ENCODE measurements around the gene PXK. TPM values are rescaled to one million over a fixed set of nuclear protein-coding genes. Genes with fewer than 3 reads are reported as not detected.

PXK gene
- total RNA-seq, 1 donor from 2014 or later, result 14.3 TPM

DNA sequence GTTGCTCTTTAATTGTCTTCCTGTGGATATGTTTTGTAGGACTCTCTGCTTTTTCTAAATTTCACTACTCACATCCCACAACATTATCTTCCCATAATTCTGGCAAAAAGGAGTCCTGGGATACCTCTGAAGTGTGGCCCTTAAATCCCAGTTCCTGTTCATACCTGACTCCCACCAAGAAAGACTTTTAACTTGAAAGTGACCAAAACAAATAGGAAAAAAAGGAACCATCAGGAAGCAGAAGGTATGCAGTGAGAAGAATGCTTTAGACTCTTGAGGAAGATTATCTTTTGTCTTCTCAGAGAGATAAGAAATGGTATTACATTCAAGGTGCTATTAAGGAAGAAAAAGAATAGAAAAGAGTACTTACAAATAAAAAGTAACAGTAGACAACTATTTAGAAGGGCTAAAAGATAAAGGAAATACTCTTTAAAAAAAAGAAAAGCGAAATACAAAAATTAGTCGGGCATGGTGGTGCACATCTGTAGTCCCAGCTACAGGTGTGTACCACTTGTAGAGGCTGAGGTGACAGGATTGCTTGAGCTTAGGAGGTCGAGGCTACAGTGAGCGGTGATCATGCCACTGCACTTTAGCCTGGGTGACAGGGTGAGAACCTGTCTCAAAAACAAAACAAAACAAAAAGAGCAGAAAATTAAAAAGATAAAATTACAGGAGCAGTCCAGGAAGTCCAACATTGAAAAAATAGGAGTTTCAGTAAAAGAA, 46.8 kb downstream of the PXK start:
- H3K9me3 ChIP-seq (ENCODE audit: low read depth), result no peaks in the 10 kb centered on the region
- no peaks in the 10 kb centered on the region for H3K79me2 ChIP-seq (ENCODE audit: low read depth)
- no peak overlapping the region for H3K4me3 ChIP-seq
- peaks cover 10% of the 10 kb centered on the region for H3K4me1 ChIP-seq
- H3F3A ChIP-seq (ENCODE audit: low read depth), result peaks cover 8% of the 10 kb centered on the region
- no peaks in the 10 kb centered on the region for H3K27me3 ChIP-seq
- Mint-ChIP-seq H3K27ac (no peak overlapping the region), H3K4me3 (no peak overlapping the region), H3K4me1 (peaks cover 15% of the 10 kb centered on the region), H3K36me3 (no peaks in the 10 kb centered on the region), H3K9me3 (no peaks in the 10 kb centered on the region), H3K27me3 (ENCODE audit: insufficient read depth, low read depth) (no peaks in the 10 kb centered on the region)
- H2AFZ ChIP-seq (replicated peaks), result no peak overlapping the region
- no peak overlapping the region for H3K9ac ChIP-seq
- no peak for DNase-seq (ENCODE audit: low spot score)
- H4K20me1 ChIP-seq (ENCODE audit: low read depth), result no peaks in the 10 kb centered on the region
- TF ChIP-seq, protein P1, sequence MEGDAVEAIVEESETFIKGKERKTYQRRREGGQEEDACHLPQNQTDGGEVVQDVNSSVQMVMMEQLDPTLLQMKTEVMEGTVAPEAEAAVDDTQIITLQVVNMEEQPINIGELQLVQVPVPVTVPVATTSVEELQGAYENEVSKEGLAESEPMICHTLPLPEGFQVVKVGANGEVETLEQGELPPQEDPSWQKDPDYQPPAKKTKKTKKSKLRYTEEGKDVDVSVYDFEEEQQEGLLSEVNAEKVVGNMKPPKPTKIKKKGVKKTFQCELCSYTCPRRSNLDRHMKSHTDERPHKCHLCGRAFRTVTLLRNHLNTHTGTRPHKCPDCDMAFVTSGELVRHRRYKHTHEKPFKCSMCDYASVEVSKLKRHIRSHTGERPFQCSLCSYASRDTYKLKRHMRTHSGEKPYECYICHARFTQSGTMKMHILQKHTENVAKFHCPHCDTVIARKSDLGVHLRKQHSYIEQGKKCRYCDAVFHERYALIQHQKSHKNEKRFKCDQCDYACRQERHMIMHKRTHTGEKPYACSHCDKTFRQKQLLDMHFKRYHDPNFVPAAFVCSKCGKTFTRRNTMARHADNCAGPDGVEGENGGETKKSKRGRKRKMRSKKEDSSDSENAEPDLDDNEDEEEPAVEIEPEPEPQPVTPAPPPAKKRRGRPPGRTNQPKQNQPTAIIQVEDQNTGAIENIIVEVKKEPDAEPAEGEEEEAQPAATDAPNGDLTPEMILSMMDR (IDR thresholded peaks at IDR 0.05), result no peak
- no peak for TF ChIP-seq EZH2 (IDR thresholded peaks at IDR 0.05)
- TF ChIP-seq EZH2phosphoT487 (IDR thresholded peaks at IDR 0.05), result no peak
- no peak overlapping the region for H3K27ac ChIP-seq
- no peaks in the 10 kb centered on the region for H3K36me3 ChIP-seq
- H3K4me2 ChIP-seq, result peak overlapping the region; percentile 9

DNA sequence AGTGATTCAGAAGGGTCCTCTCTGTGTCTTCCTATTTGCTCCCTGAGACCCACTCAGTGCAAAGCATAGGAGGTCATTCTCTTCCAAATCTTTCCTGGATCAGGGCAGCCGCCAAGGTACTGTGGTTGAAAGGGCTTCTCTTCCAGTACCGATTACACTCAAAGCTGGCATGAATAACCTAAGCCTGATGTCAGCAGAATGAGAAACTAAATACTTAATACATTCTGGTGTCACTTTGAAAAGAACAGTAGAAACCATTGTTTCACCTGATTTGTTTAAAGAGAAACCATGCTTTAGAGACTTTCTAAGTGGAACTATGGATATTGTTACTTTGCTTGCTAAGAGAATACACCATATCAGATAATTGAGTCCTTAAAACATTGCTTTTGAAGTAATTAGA, 50.8 kb downstream of the PXK start:
- H3K27me3 ChIP-seq, result no peaks in the 10 kb centered on the region
- no peaks in the 10 kb centered on the region for H3K9me3 ChIP-seq (ENCODE audit: low read depth)
- no peak for DNase-seq (ENCODE audit: low spot score)
- Mint-ChIP-seq H3K4me1 (peaks cover 23% of the 10 kb centered on the region), H3K27me3 (ENCODE audit: insufficient read depth, low read depth) (no peaks in the 10 kb centered on the region), H3K27ac (no peak overlapping the region), H3K9me3 (no peaks in the 10 kb centered on the region), H3K4me3 (no peak overlapping the region), H3K36me3 (no peaks in the 10 kb centered on the region)
- no peak overlapping the region for H3K4me2 ChIP-seq
- no peak overlapping the region for H3K9ac ChIP-seq
- no peaks in the 10 kb centered on the region for H3K79me2 ChIP-seq (ENCODE audit: low read depth)
- H3K36me3 ChIP-seq, result no peaks in the 10 kb centered on the region
- H2AFZ ChIP-seq (replicated peaks), result no peak overlapping the region
- H3F3A ChIP-seq (ENCODE audit: low read depth), result peaks cover 8% of the 10 kb centered on the region
- H3K4me1 ChIP-seq, result peaks cover 10% of the 10 kb centered on the region
- no peak overlapping the region for H3K27ac ChIP-seq
- H3K4me3 ChIP-seq, result no peak overlapping the region
- no peaks in the 10 kb centered on the region for H4K20me1 ChIP-seq (ENCODE audit: low read depth)
- no peak for TF ChIP-seq EZH2 (IDR thresholded peaks at IDR 0.05)
- TF ChIP-seq, protein P1 (IDR thresholded peaks at IDR 0.05), result no peak
- no peak for TF ChIP-seq EZH2phosphoT487 (IDR thresholded peaks at IDR 0.05)

DNA sequence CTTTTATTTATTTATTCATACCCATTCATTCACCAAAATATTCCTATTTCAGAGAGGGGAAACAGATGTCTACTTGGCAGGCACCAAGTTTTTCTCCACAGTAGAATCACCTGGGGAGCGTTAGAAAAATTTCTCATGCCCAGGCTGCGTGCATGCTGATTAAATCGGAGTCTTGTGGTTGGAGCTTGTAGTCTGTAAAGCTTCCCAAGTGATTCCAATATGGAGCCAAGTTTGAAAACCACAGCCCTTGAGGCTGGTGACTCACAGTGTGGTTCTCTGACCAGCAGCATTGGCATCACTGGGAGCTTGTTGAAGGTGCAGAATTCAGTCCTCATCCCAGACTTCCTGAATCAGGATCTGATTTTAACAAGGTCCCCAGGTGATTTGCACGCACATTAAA, 51.2 kb downstream of the PXK start:
- no peak overlapping the region for H3K27ac ChIP-seq
- TF ChIP-seq EZH2 (IDR thresholded peaks at IDR 0.05) (no peak), EZH2phosphoT487 (IDR thresholded peaks at IDR 0.05) (no peak)
- TF ChIP-seq, protein P1 (IDR thresholded peaks at IDR 0.05), result no peak
- Mint-ChIP-seq H3K4me1 (peaks cover 27% of the 10 kb centered on the region), H3K27me3 (ENCODE audit: insufficient read depth, low read depth) (no peaks in the 10 kb centered on the region), H3K9me3 (no peaks in the 10 kb centered on the region), H3K4me3 (no peak overlapping the region), H3K36me3 (no peaks in the 10 kb centered on the region), H3K27ac (no peak overlapping the region)
- no peaks in the 10 kb centered on the region for H3K9me3 ChIP-seq (ENCODE audit: low read depth)
- H3K4me3 ChIP-seq, result no peak overlapping the region
- no peak overlapping the region for H3K9ac ChIP-seq
- no peak for DNase-seq (ENCODE audit: low spot score)
- peaks cover 13% of the 10 kb centered on the region for H3K4me1 ChIP-seq
- H4K20me1 ChIP-seq (ENCODE audit: low read depth), result no peaks in the 10 kb centered on the region
- H3K36me3 ChIP-seq, result no peaks in the 10 kb centered on the region
- H3K27me3 ChIP-seq, result no peaks in the 10 kb centered on the region
- H2AFZ ChIP-seq (replicated peaks), result no peak overlapping the region
- no peaks in the 10 kb centered on the region for H3K79me2 ChIP-seq (ENCODE audit: low read depth)
- H3F3A ChIP-seq (ENCODE audit: low read depth), result peaks cover 8% of the 10 kb centered on the region
- no peak overlapping the region for H3K4me2 ChIP-seq
